Epithelial cell of esophagus (primary cell): ENCODE results near the gene LYPD5.
A peak's percentile ranks its signal among the peaks of the same experiment; 100 is the strongest.
"Not testable (repeated sequence)": the region's sequence is repeated elsewhere in the genome, so short reads cannot be mapped to it uniquely, and the experiment has no call there.

Experiments
- DNase-seq: peaks from one replicate; pipeline ENCODE4 v3.0.0; 2010; ENCODE audit warnings: low read depth
- H3K4me3 ChIP-seq: 2 replicates; pipeline ENCODE4 v1.5.1; 2011; ENCODE audit warnings: mild to moderate bottlenecking, low read length, control low read depth
- CTCF ChIP-seq: IDR thresholded peaks from 2 replicates; pipeline ENCODE4 v1.5.1; 2011; ENCODE audit warnings: low read depth, mild to moderate bottlenecking, low read length, control low read depth, inconsistent platforms; ENCODE audit not compliant: insufficient read depth; ENCODE audit errors: missing control alignments

Gene LYPD5

GRCh38 chr19:43826787-43827754, 24.8 kb upstream of the LYPD5 start, which contains the start of gene ZNF283:
TSS of gene ZNF283 (plus strand) at chr19:43827321. CDS start at chr19:43833505, 6,184 bp downstream.
- peak within 1 kb of the TSS; percentile 68 for H3K4me3 ChIP-seq
- no peak for TF ChIP-seq CTCF
- DNase-seq: peak; percentile 93

GRCh38 chr19:43824572-43824971, 22.3 kb upstream of the LYPD5 start:
- peak; percentile 49 for DNase-seq
- not testable (repeated sequence) for H3K4me3 ChIP-seq

GRCh38 chr19:43823856-43824255, 21.6 kb upstream of the LYPD5 start:
- not testable (repeated sequence) for DNase-seq, H3K4me3 ChIP-seq

GRCh38 chr19:43820884-43821215, 18.6 kb upstream of the LYPD5 start:
- DNase-seq: no peak
- no peak for TF ChIP-seq CTCF
- H3K4me3 ChIP-seq: peak overlapping the region; percentile 61

- DNase-seq: peak; percentile 62
These were observed 18.0 kb upstream of the LYPD5 start for GRCh38 chr19:43820098-43820883.

GRCh38 chr19:43818500-43818899, 16.3 kb upstream of the LYPD5 start:
- TF ChIP-seq CTCF: no peak
- H3K4me3 ChIP-seq: no peak overlapping the region
- DNase-seq: peak; percentile 94

More at GRCh38 chr19:43820098-43820883, 18.0 kb upstream of the LYPD5 start:
- H3K4me3 ChIP-seq: peak overlapping the region; percentile 61
- peak; percentile 3 for TF ChIP-seq CTCF

- H3K4me3 ChIP-seq, DNase-seq: not testable (repeated sequence)
These were observed 15.2 kb upstream of the LYPD5 start for GRCh38 chr19:43817454-43817853.

GRCh38 chr19:43814663-43815352, 12.6 kb upstream of the LYPD5 start:
- H3K4me3 ChIP-seq: no peak overlapping the region
- peak; percentile 82 for DNase-seq
- no peak for TF ChIP-seq CTCF
